MV-4-11 (cell line): ENCODE data around the gene PEX6.
"Not testable (repeated sequence)": the region's sequence is repeated elsewhere in the genome, so short reads cannot be mapped to it uniquely, and the experiment has no call there.

ENCODE experiments used
- DNase-seq: peaks from one replicate; lab custom pipeline; 2025; lab: John Stamatoyannopoulos, UW

The PEX6 gene

GRCh38 chr6:42978839-42979522, at the start of gene PEX6:
Gene PEX6, minus strand, starts transcription at chr6:42979181. Its CDS starts 31 bp downstream, at chr6:42979150.
- peak; percentile 93 for DNase-seq

- no peak for DNase-seq
These were observed 47.4 kb upstream of the PEX6 start for GRCh38 chr6:43026365-43026764.

GRCh38 chr6:43024436-43024835, 45.5 kb upstream of the PEX6 start:
- DNase-seq: no peak

DNA sequence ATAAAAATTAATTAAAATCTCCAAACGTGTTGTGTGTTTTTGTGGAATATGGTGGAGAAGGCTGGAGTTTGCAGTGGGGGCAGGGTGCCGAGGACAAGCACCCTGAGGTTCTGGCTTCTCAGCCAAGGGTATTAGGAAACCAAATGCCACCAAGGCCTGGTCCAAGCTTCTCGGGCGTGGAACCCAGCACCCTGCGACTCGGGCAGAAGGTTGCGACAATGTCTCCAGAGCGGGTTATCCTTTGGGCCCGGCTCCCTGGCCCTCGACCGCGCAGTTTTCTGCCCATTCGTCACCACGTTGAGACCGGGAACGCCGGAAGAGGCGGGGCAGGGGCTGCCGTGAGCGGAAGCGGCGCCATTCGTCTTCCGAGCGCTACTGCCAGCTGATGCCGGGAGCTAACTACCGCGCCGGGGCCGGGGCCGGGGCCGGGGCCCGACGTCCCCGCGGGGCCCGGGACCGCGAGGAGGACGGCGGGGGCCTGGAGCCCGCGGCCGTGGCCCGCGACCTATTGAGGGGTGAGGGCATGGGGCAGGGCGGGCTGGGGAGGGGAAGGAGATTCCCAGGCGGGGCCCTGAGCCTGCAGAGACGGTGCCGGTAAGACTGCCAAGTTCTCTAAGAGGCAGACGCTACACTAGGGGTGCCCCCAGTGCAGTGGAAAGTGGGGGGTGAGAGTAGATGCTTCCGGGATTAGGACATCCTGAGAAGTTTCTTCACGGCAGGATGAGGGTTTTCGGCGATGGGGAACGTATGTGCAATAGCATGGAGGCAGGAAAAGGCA, 42.5 kb upstream of the PEX6 start, which contains the start of gene RRP36:
Gene RRP36 (plus strand): TSS at position 354 of the 778 bp plus-strand sequence. CDS start 32 bp downstream, at position 386.
- peak; percentile 71 for DNase-seq

GRCh38 chr6:43020847-43021246, 41.9 kb upstream of the PEX6 start:
- no peak for DNase-seq

- DNase-seq: no peak
These were observed 41.2 kb upstream of the PEX6 start for GRCh38 chr6:43020052-43020705.

- no peak for DNase-seq
These were observed 40.2 kb upstream of the PEX6 start for GRCh38 chr6:43019152-43019551.

- DNase-seq: no peak
These were observed 38.0 kb upstream of the PEX6 start for GRCh38 chr6:43016943-43017334.

- DNase-seq: no peak
These were observed 37.4 kb upstream of the PEX6 start for GRCh38 chr6:43016176-43016942.

DNA sequence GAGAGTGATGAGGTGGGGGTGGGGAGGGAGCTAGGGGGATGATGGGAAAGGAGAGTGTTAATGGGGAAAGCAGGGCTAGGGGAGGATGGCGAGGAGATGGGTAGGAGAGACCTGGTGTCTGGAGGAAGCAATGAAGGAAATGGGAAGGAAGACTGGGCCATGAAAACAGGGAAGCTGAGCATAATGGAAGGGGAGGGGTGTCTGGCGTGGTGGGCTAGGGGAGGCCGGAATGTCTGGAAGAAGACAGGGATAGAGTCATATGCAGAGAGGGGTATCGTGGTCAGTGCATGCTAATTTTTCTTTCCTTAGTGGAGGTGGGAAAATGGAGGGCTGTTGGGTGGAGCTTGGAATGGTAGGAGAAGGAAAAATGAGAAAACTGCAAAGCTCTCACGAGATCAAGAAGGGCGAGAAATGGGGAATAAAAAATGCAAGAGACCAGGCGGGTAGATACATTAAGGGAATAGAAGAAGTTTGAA, 35.5 kb upstream of the PEX6 start:
- no peak for DNase-seq

DNA sequence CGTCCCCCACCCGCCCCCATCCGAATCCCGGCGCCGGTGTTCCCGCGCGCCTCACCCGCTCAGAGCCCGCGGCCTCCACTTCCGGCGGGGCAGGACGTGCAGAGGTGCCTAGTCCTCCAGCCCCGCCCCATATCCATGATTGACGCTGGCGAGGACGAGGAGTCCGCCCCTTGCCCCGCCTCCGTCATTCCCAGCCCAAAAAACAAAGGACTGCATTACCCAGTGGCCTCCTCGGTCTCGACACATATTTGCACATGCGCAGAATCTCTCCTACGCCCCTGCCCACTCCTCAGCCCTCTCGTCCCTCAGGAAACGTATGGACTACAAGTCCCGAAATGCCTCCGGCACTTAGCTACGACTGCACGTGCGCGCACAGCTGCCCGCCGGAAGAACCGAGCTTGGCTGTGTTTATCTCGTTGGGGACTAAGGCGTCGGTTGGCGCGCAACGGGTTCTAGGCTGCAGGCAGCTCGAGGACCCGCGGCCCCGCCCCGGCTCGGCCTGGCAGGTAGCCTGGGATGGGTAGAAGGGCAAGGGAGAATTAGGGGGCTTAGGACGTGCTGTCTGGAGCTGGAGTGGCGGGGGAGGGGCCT, 35.0 kb upstream of the PEX6 start, which contains the start of the genes KLHDC3 and MEA1:
Gene KLHDC3 (plus strand): TSS at position 407 of the 591 bp plus-strand sequence. CDS start 2,944 bp downstream, outside the sequence.
Gene MEA1 (minus strand): TSS at position 104 of the 591 bp plus-strand sequence. CDS start 133 bp downstream, outside the sequence.
- peak; percentile 100 for DNase-seq

DNA sequence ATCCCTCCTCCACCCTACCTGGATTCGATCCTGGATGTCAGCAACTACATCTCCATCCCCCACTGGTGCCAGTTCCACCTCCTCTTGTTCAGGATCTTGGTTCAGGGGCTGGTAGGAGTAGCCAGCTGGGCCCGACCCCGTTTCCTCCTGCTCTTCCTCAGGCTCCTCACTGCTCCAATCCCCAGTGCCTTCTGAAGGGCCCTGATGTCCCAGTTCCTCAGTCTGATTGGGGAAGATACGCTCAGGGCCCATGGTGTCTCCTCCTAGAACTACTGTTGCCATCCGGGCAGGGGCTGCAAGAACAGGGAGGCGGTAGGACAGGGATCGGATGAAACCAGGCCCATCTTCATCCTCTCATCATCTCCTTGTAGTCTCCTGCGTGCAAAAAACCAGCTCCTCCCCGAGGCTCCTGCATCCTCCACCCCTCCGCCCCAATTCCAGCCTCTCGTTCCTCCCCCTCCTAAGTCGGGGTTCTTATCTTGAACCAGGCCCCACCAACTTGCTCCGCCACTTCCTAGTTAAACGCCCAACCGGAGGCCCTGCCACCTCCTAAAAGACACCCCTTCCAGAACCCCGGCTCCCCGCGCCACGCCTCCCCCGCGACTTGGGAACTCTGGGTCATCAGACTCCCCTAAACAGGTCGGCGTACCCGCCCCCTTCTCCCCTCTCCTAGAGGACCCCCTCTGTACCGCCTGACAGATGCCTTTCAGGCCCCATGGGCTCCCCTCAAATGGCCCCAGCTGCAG, 34.3 kb upstream of the PEX6 start:
- DNase-seq: peak; percentile 48

- no peak for DNase-seq
These were observed 33.4 kb upstream of the PEX6 start for GRCh38 chr6:43012364-43012763.

GRCh38 chr6:43011207-43011606, 32.2 kb upstream of the PEX6 start:
- no peak for DNase-seq

- DNase-seq: peak; percentile 24
These were observed 30.1 kb upstream of the PEX6 start for GRCh38 chr6:43009124-43009523.

DNA sequence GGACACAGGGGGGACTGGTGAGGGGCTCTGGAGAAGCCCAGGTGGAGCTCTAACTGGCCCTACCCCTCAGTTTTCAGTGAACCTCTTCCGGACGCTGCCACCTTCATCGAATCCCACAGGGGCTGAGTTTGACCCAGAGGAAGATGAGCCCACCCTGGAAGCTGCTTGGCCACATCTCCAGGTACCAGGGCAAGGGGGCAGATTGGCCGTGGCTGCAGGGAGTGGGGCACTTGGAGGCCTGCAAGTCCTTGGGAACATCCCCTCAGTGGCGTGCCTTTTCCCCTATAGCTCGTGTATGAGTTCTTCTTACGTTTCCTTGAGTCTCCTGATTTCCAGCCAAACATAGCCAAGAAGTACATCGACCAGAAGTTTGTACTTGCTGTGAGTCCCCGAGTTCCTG, 28.1 kb upstream of the PEX6 start:
- DNase-seq: no peak

DNA sequence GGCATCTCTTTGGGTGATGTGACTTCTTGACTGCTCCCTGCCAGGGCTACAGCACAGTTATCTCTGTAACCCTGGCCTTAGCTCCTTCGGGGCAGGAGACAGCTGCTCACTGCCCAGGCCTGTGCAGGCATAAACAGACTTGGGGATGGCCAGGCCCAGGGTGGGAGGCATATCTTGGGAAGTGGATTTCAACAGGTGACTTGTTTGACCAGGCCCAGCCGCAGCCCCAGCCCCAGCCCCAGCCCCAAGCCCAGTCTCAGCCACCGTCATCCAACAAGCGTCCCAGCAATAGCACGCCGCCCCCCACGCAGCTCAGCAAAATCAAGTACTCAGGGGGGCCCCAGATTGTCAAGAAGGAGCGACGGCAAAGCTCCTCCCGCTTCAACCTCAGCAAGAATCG, 27.3 kb upstream of the PEX6 start:
- no peak for DNase-seq

- DNase-seq: no peak
These were observed 26.9 kb upstream of the PEX6 start for GRCh38 chr6:43005844-43006243.

GRCh38 chr6:43001843-43002242, 22.9 kb upstream of the PEX6 start:
- no peak for DNase-seq

DNA sequence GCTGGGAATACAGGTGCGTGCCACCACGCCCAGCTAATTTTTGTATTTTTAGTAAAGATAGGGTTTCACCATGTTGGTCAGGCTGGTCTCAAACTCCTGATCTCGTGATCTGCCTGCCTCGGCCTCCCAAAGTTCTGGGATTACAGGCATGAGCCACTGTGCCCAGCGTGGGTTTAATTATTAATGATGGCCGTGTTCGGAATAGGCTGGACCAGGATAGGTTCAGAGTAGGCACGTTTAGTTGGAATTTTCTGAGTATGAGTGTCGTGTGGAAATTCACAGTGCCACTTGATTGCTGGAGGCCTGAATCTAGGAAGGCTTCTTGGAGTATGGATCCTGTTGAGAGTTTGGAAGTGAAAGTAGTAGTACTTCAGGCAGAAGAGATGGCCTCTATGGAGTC, 19.2 kb upstream of the PEX6 start:
- not testable (repeated sequence) for DNase-seq

- DNase-seq: no peak
These were observed 17.5 kb upstream of the PEX6 start for GRCh38 chr6:42996513-42996912.
